ENCODE data around the gene PAAF1. TPM values are rescaled to one million over a fixed set of nuclear protein-coding genes. Genes with fewer than 3 reads are reported as not detected.

PAAF1 gene
- total and polyA plus RNA-seq, 2 of the 13 experiments (the other 11 are each of a cell fraction or from before 2014, with no cell fraction given): 13.5 to 28.8 TPM

DNA sequence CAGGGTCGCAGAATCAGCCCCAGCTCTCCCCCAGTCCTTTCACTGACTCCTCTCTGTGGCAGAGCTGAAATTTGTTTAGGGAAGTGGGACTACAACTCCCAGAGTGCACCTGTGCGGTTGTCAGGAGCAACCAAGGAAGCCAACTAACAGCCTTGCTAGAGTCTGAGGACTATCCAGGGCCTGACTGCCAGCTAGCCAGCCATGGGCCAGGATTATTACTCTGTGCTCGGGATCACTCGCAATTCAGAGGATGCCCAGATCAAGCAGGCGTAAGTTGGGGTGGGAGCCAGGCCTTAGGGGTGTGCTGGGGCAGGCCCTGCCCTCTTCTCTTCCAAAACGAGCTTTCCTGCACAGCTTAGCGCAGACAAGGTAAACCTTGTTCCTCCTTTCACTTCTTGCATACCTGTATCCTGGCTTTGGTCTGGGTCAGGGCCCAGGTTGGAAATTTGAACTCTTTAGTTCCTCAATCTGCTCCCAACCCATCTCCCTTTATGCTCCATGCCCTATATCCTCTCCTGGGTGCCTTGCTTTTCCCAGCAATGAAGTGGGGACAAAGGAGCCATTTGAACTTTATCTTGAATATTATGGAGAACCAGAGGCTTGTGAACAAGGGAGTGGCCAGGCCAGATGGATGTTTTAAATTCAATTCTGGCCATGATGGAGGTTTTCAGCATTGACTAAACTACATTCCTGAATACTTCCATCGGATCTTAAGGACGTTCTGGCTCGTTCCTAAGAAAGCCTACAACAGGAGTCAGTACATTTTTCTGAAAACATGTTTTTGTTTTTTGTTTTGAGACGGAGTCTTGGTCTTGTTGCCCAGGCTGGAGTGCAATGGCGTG lies 74.3 kb downstream of the PAAF1 start, which contains the start of gene DNAJB13 (continued):
- TF ChIP-seq, protein P1, sequence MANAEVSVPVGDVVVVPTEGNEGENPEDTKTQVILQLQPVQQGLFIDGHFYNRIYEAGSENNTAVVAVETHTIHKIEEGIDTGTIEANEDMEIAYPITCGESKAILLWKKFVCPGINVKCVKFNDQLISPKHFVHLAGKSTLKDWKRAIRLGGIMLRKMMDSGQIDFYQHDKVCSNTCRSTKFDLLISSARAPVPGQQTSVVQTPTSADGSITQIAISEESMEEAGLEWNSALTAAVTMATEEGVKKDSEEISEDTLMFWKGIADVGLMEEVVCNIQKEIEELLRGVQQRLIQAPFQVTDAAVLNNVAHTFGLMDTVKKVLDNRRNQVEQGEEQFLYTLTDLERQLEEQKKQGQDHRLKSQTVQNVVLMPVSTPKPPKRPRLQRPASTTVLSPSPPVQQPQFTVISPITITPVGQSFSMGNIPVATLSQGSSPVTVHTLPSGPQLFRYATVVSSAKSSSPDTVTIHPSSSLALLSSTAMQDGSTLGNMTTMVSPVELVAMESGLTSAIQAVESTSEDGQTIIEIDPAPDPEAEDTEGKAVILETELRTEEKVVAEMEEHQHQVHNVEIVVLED (CRISPR knock-in tag; IDR thresholded peaks at IDR 0.05; ENCODE audit: borderline replicate concordance): peak; percentile 21; the same call in 1 of the 2 replicates
- TF ChIP-seq, protein P2, sequence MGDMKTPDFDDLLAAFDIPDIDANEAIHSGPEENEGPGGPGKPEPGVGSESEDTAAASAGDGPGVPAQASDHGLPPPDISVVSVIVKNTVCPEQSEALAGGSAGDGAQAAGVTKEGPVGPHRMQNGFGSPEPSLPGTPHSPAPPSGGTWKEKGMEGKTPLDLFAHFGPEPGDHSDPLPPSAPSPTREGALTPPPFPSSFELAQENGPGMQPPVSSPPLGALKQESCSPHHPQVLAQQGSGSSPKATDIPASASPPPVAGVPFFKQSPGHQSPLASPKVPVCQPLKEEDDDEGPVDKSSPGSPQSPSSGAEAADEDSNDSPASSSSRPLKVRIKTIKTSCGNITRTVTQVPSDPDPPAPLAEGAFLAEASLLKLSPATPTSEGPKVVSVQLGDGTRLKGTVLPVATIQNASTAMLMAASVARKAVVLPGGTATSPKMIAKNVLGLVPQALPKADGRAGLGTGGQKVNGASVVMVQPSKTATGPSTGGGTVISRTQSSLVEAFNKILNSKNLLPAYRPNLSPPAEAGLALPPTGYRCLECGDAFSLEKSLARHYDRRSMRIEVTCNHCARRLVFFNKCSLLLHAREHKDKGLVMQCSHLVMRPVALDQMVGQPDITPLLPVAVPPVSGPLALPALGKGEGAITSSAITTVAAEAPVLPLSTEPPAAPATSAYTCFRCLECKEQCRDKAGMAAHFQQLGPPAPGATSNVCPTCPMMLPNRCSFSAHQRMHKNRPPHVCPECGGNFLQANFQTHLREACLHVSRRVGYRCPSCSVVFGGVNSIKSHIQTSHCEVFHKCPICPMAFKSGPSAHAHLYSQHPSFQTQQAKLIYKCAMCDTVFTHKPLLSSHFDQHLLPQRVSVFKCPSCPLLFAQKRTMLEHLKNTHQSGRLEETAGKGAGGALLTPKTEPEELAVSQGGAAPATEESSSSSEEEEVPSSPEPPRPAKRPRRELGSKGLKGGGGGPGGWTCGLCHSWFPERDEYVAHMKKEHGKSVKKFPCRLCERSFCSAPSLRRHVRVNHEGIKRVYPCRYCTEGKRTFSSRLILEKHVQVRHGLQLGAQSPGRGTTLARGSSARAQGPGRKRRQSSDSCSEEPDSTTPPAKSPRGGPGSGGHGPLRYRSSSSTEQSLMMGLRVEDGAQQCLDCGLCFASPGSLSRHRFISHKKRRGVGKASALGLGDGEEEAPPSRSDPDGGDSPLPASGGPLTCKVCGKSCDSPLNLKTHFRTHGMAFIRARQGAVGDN (CRISPR knock-in tag; IDR thresholded peaks at IDR 0.05): peak; percentile 79
- TF ChIP-seq KLF11 (CRISPR knock-in tag; IDR thresholded peaks at IDR 0.05) (no peak), STAT5B (CRISPR knock-in tag; IDR thresholded peaks at IDR 0.05) (no peak), ZNF501 (CRISPR knock-in tag; IDR thresholded peaks at IDR 0.05) (peak; percentile 64), ZNF614 (CRISPR knock-in tag; IDR thresholded peaks at IDR 0.05; ENCODE audit: borderline replicate concordance) (peak; percentile 50; the same call in 1 of the 2 replicates), ZNF788 (CRISPR knock-in tag; IDR thresholded peaks at IDR 0.05; ENCODE audit: borderline replicate concordance) (no peak), HNRNPK (IDR thresholded peaks at IDR 0.05; ENCODE audit: low read depth, low read length, poor library complexity, severe bottlenecking) (no peak), MLLT10 (CRISPR knock-in tag; IDR thresholded peaks at IDR 0.05) (no peak), SALL2 (CRISPR knock-in tag; IDR thresholded peaks at IDR 0.05) (no peak), ZNF713 (CRISPR knock-in tag; IDR thresholded peaks at IDR 0.05) (no peak), ZNF3 (CRISPR knock-in tag; IDR thresholded peaks at IDR 0.05) (no peak), ZIK1 (CRISPR knock-in tag; IDR thresholded peaks at IDR 0.05; ENCODE audit: borderline replicate concordance, low read depth) (no peak), ZKSCAN8 (CRISPR knock-in tag; IDR thresholded peaks at IDR 0.05; ENCODE audit: borderline replicate concordance) (0 out of 2 replicates have a peak, but pooled peaks have one; percentile 25), RFX1 (IDR thresholded peaks at IDR 0.05) (peak; percentile 73), ZNF552 (CRISPR knock-in tag; IDR thresholded peaks at IDR 0.05; ENCODE audit: borderline replicate concordance) (no peak), POLR2A (IDR thresholded peaks at IDR 0.05; ENCODE audit: insufficient read depth in 1 of 2, low read depth in 2 of 2, low read length in 2 of 2) (peak in 1 of 2 experiments; percentile 69; a peak in 2 of 4 replicates), POLR2AphosphoS5 (IDR thresholded peaks at IDR 0.05; ENCODE audit: low read depth, low read length) (peak; percentile 37)
- TF ChIP-seq, protein P3, sequence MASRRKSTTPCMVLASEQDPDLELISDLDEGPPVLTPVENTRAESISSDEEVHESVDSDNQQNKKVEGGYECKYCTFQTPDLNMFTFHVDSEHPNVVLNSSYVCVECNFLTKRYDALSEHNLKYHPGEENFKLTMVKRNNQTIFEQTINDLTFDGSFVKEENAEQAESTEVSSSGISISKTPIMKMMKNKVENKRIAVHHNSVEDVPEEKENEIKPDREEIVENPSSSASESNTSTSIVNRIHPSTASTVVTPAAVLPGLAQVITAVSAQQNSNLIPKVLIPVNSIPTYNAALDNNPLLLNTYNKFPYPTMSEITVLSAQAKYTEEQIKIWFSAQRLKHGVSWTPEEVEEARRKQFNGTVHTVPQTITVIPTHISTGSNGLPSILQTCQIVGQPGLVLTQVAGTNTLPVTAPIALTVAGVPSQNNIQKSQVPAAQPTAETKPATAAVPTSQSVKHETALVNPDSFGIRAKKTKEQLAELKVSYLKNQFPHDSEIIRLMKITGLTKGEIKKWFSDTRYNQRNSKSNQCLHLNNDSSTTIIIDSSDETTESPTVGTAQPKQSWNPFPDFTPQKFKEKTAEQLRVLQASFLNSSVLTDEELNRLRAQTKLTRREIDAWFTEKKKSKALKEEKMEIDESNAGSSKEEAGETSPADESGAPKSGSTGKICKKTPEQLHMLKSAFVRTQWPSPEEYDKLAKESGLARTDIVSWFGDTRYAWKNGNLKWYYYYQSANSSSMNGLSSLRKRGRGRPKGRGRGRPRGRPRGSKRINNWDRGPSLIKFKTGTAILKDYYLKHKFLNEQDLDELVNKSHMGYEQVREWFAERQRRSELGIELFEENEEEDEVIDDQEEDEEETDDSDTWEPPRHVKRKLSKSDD (CRISPR knock-in tag; IDR thresholded peaks at IDR 0.05; ENCODE audit: low read depth): no peak
- TF ChIP-seq, protein P4, sequence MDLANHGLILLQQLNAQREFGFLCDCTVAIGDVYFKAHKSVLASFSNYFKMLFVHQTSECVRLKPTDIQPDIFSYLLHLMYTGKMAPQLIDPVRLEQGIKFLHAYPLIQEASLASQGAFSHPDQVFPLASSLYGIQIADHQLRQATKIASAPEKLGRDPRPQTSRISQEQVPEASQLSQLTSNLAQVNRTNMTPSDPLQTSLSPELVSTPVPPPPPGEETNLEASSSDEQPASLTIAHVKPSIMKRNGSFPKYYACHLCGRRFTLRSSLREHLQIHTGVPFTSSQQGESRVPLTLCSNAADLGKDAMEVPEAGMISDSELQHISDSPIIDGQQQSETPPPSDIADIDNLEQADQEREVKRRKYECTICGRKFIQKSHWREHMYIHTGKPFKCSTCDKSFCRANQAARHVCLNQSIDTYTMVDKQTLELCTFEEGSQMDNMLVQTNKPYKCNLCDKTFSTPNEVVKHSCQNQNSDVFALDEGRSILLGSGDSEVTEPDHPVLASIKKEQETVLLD (CRISPR knock-in tag; IDR thresholded peaks at IDR 0.05; ENCODE audit: low read depth): no peak
